CD4-positive, alpha-beta memory T cell (primary cell): ENCODE measurements around the gene DCUN1D4. TPM values are rescaled to one million over a fixed set of nuclear protein-coding genes. Genes with fewer than 3 reads are reported as not detected.
A peak's percentile ranks its signal among the peaks of the same experiment; 100 is the strongest.

ENCODE experiments used
- CTCF ChIA-PET: fragments of 350-600 bp; sonication (Branson Sonifier 250); formaldehyde crosslinking; loops from one replicate; lab custom pipeline; 2021; ENCODE audit warnings: inconsistent platforms; ENCODE audit not compliant: partially characterized antibody; lab: Charles Lee
- POLR2A ChIA-PET: fragments of 350-600 bp; sonication (Branson Sonifier 250); formaldehyde crosslinking; loops from one replicate; lab custom pipeline; 2021; ENCODE audit not compliant: partially characterized antibody; lab: Charles Lee
- DNase-seq, 5 donors: peaks; one replicate each; pipeline versions ENCODE4 v3.0.0 to v3.0.0-alpha.2; 2020 to 2022; ENCODE audit warnings: mixed read lengths in 1 of 5
- H3K27ac ChIP-seq: one replicate; pipeline ENCODE4 v1.7.0; 2013; ENCODE audit warnings: low read depth, low read length
- H3K27me3 ChIP-seq: 2 replicates; pipeline ENCODE4 v1.7.0; 2013; ENCODE audit warnings: mild to moderate bottlenecking, low read length, moderate library complexity; ENCODE audit not compliant: insufficient read depth
- H3K36me3 ChIP-seq: 2 replicates; pipeline ENCODE4 v1.7.0; 2013; ENCODE audit warnings: mild to moderate bottlenecking, low read length, moderate library complexity; ENCODE audit not compliant: insufficient read depth
- H3K4me1 ChIP-seq: 2 replicates; pipeline ENCODE4 v1.7.0; 2013; ENCODE audit warnings: mild to moderate bottlenecking, low read length, moderate library complexity; ENCODE audit not compliant: insufficient read depth
- H3K4me3 ChIP-seq, 2 donors: one replicate each; pipeline ENCODE4 v1.7.0; 2013; ENCODE audit warnings: low read length in 2 of 2, mild to moderate bottlenecking in 1 of 2
- H3K9me3 ChIP-seq, 2 donors: one replicate each; pipeline ENCODE4 v1.7.0; 2013; ENCODE audit warnings: low read length in 2 of 2, control low read depth in 1 of 2; ENCODE audit not compliant: control insufficient read depth in 1 of 2
- H3K27ac Mint-ChIP-seq, 7 donors: one replicate each; pipeline ENCODE4 v1.8.0; 2020 to 2021; ENCODE audit warnings: mixed read lengths in 7 of 7, mild to moderate bottlenecking in 6 of 7, inconsistent platforms in 3 of 7, moderate library complexity in 3 of 7
- H3K27me3 Mint-ChIP-seq, 2 donors: one replicate each; pipeline ENCODE4 v1.8.0; 2020 to 2021; ENCODE audit warnings: mixed read lengths in 2 of 2
- H3K36me3 Mint-ChIP-seq, 2 donors: one replicate each; pipeline ENCODE4 v1.8.0; 2020 to 2021; ENCODE audit warnings: mixed read lengths in 2 of 2, inconsistent platforms in 1 of 2, mild to moderate bottlenecking in 1 of 2
- H3K4me1 Mint-ChIP-seq, 4 donors: one replicate each; pipeline ENCODE4 v1.8.0; 2020 to 2021; ENCODE audit warnings: mixed read lengths in 4 of 4, mild to moderate bottlenecking in 1 of 4
- H3K4me3 Mint-ChIP-seq, 8 donors: one replicate each; pipeline ENCODE4 v1.8.0; 2020 to 2021; ENCODE audit warnings: mixed read lengths in 8 of 8, mild to moderate bottlenecking in 7 of 8, moderate library complexity in 6 of 8, inconsistent platforms in 3 of 8
- H3K9me3 Mint-ChIP-seq, 8 donors: one replicate each; pipeline ENCODE4 v1.8.0; 2020 to 2021; ENCODE audit warnings: mixed read lengths in 8 of 8, mild to moderate bottlenecking in 5 of 8, inconsistent platforms in 3 of 8, moderate library complexity in 1 of 8
- intact Hi-C: fragments of 100-400 bp; cut with micrococcal nuclease; formaldehyde crosslinking; loops from one replicate; pipeline ENCODE4 v1.15.1; 2023
- polyA plus RNA-seq, 2 donors: library from polyadenylated mRNA; unstranded; fragments of 300-500 nt; fragmentation: Illumina TruSeq; gene quantifications; one replicate each; pipeline ENCODE4 v1.2.3, GENCODE V29; 2021
- total RNA-seq, 2 experiments: library from RNA; stranded (reverse); gene quantifications; one replicate each; pipeline ENCODE4 v1.2.3, GENCODE V29; 2021

Gene DCUN1D4
- total and polyA plus RNA-seq, 4 experiments from 2014 or later: 13.5 to 58.9 (median 38.2) TPM

- H3K27me3 Mint-ChIP-seq: no peaks in the 10 kb centered on the region
- Histone ChIP-seq H3K36me3 (no peaks in the 10 kb centered on the region), H3K27ac (no peak overlapping the region), H3K9me3 (no peaks in the 10 kb centered on the region), H3K4me3 (no peak overlapping the region), H3K4me1 (no peaks in the 10 kb centered on the region), H3K27me3 (no peaks in the 10 kb centered on the region)
- CTCF ChIA-PET: interaction anchor here (1.0 kb wide), 1 partner anchor 9 kb away, joined by 3 read pairs; the partner anchor contains the start of gene DCUN1D4
- POLR2A ChIA-PET: interaction anchor here (1.1 to 2.2 kb wide), 2 partner anchors 9 to 11 kb away, joined by 3 to 7 read pairs; partner anchors contain the start of gene DCUN1D4
- H3K4me1 Mint-ChIP-seq: peaks cover 25 to 59% (median 39%) of the 10 kb centered on the region in 4 donors
- no peaks in the 10 kb centered on the region for H3K9me3 Mint-ChIP-seq
- no peak for DNase-seq
- H3K4me3 Mint-ChIP-seq: no peak overlapping the region
- no peak overlapping the region for H3K27ac Mint-ChIP-seq
- peaks cover 0 to 11% of the 10 kb centered on the region in 2 donors for H3K36me3 Mint-ChIP-seq
- intact Hi-C loops: no loop called here
These were observed 9.0 kb downstream of the DCUN1D4 start for GRCh38 chr4:51851937-51852290.

GRCh38 chr4:51853027-51853682 is 10.2 kb downstream of the DCUN1D4 start:
- H3K27ac Mint-ChIP-seq: no peak overlapping the region
- no peaks in the 10 kb centered on the region for H3K27me3 ChIP-seq
- DNase-seq: no peak
- H3K9me3 ChIP-seq: no peaks in the 10 kb centered on the region
- no peaks in the 10 kb centered on the region for H3K4me1 ChIP-seq
- H3K4me3 ChIP-seq: no peak overlapping the region
- ChIA-PET CTCF (interaction anchor here (0.7 to 1.5 kb wide), 2 partner anchors 9 to 16 kb away, joined by 3 to 5 read pairs; no protein-coding TSS in a partner anchor), POLR2A (interaction anchor here (2.2 kb wide), 1 partner anchor 10 kb away, joined by 7 read pairs; the partner anchor contains the start of gene DCUN1D4)
- no peaks in the 10 kb centered on the region for H3K27me3 Mint-ChIP-seq
- peaks cover 8 to 9% of the 10 kb centered on the region in 2 donors for H3K36me3 Mint-ChIP-seq
- H3K36me3 ChIP-seq: no peaks in the 10 kb centered on the region
- H3K9me3 Mint-ChIP-seq: no peaks in the 10 kb centered on the region
- peaks cover 33 to 63% (median 42%) of the 10 kb centered on the region in 4 donors for H3K4me1 Mint-ChIP-seq
- H3K27ac ChIP-seq: no peak overlapping the region
- no peak overlapping the region for H3K4me3 Mint-ChIP-seq
- intact Hi-C loops: no loop called here

- Mint-ChIP-seq H3K27me3 (no peaks in the 10 kb centered on the region), H3K9me3 (no peaks in the 10 kb centered on the region), H3K36me3 (peaks cover 0 to 12% of the 10 kb centered on the region in 2 donors), H3K4me1 (peaks cover 37 to 60% (median 41%) of the 10 kb centered on the region in 4 donors), H3K4me3 (no peak overlapping the region), H3K27ac (no peak overlapping the region)
- Histone ChIP-seq H3K4me1 (no peaks in the 10 kb centered on the region), H3K4me3 (no peak overlapping the region), H3K9me3 (no peaks in the 10 kb centered on the region), H3K27me3 (no peaks in the 10 kb centered on the region), H3K27ac (no peak overlapping the region), H3K36me3 (no peaks in the 10 kb centered on the region)
- ChIA-PET CTCF (interaction anchor here (1.2 kb wide), 1 partner anchor 27 kb away, joined by 3 read pairs; no protein-coding TSS in a partner anchor), POLR2A (no interaction called here)
- intact Hi-C loops: no loop called here
- no peak for DNase-seq
These were observed 12.3 kb downstream of the DCUN1D4 start for GRCh38 chr4:51855270-51855669.

GRCh38 chr4:51855751-51856150 is 12.8 kb downstream of the DCUN1D4 start:
- no peaks in the 10 kb centered on the region for H3K27me3 ChIP-seq
- H3K36me3 ChIP-seq: no peaks in the 10 kb centered on the region
- Mint-ChIP-seq H3K27me3 (no peaks in the 10 kb centered on the region), H3K4me1 (peaks cover 34 to 55% (median 41%) of the 10 kb centered on the region in 4 donors), H3K9me3 (no peaks in the 10 kb centered on the region), H3K36me3 (peaks cover 0 to 15% of the 10 kb centered on the region in 2 donors), H3K4me3 (no peak overlapping the region), H3K27ac (no peak overlapping the region)
- CTCF ChIA-PET: interaction anchor here (1.2 kb wide), 1 partner anchor 28 kb away, joined by 3 read pairs; no protein-coding TSS in a partner anchor
- no peaks in the 10 kb centered on the region for H3K4me1 ChIP-seq
- no peak for DNase-seq
- intact Hi-C loops: no loop called here
- no peak overlapping the region for H3K4me3 ChIP-seq
- POLR2A ChIA-PET: no interaction called here
- no peaks in the 10 kb centered on the region for H3K9me3 ChIP-seq
- H3K27ac ChIP-seq: no peak overlapping the region

GRCh38 chr4:51858605-51859202 is 15.8 kb downstream of the DCUN1D4 start:
- Histone ChIP-seq H3K4me3 (no peak overlapping the region), H3K27me3 (no peaks in the 10 kb centered on the region), H3K27ac (no peak overlapping the region), H3K4me1 (no peaks in the 10 kb centered on the region), H3K36me3 (no peaks in the 10 kb centered on the region), H3K9me3 (no peaks in the 10 kb centered on the region)
- Mint-ChIP-seq H3K27me3 (no peaks in the 10 kb centered on the region), H3K27ac (peak overlapping the region in 1 of 7 donors; percentile 5), H3K9me3 (no peaks in the 10 kb centered on the region), H3K4me1 (peaks cover 21 to 40% (median 34%) of the 10 kb centered on the region in 4 donors), H3K4me3 (no peak overlapping the region), H3K36me3 (peaks cover 7 to 18% of the 10 kb centered on the region in 2 donors)
- ChIA-PET POLR2A (no interaction called here), CTCF (interaction anchor here (1.3 kb wide), 1 partner anchor 13 kb away, joined by 4 read pairs; no protein-coding TSS in a partner anchor)
- intact Hi-C loops: no loop called here
- DNase-seq: no peak

GRCh38 chr4:51859476-51860031 is 16.6 kb downstream of the DCUN1D4 start:
- Mint-ChIP-seq H3K4me1 (peaks cover 19 to 40% (median 31%) of the 10 kb centered on the region in 4 donors), H3K36me3 (peaks cover 13 to 21% of the 10 kb centered on the region in 2 donors), H3K9me3 (no peaks in the 10 kb centered on the region), H3K27me3 (no peaks in the 10 kb centered on the region), H3K4me3 (no peak overlapping the region), H3K27ac (no peak overlapping the region)
- intact Hi-C loops: no loop called here
- Histone ChIP-seq H3K27me3 (no peaks in the 10 kb centered on the region), H3K4me3 (no peak overlapping the region), H3K27ac (no peak overlapping the region), H3K9me3 (no peaks in the 10 kb centered on the region), H3K36me3 (no peaks in the 10 kb centered on the region), H3K4me1 (no peaks in the 10 kb centered on the region)
- DNase-seq: no peak
- ChIA-PET CTCF (no interaction called here), POLR2A (no interaction called here)

- Histone ChIP-seq H3K4me3 (no peak overlapping the region), H3K27ac (no peak overlapping the region), H3K9me3 (no peaks in the 10 kb centered on the region), H3K4me1 (no peaks in the 10 kb centered on the region), H3K27me3 (no peaks in the 10 kb centered on the region), H3K36me3 (peaks cover 17% of the 10 kb centered on the region)
- H3K4me3 Mint-ChIP-seq: no peak overlapping the region
- H3K4me1 Mint-ChIP-seq: peaks cover 13 to 34% (median 18%) of the 10 kb centered on the region in 4 donors
- POLR2A ChIA-PET: no interaction called here
- H3K27ac Mint-ChIP-seq: peak overlapping the region in 1 of 7 donors; percentile 62
- no peaks in the 10 kb centered on the region for H3K9me3 Mint-ChIP-seq
- CTCF ChIA-PET: interaction anchor here (1.2 kb wide), 1 partner anchor 8 kb away, joined by 3 read pairs; no protein-coding TSS in a partner anchor
- H3K27me3 Mint-ChIP-seq: no peaks in the 10 kb centered on the region
- H3K36me3 Mint-ChIP-seq: peaks cover 30 to 40% of the 10 kb centered on the region in 2 donors
- intact Hi-C loops: no loop called here
- DNase-seq: no peak
These were observed 19.2 kb downstream of the DCUN1D4 start for GRCh38 chr4:51862199-51862598.
